Neural crest cell (in vitro differentiated cells): ENCODE measurements around the gene PKP3. TPM values are rescaled to one million over a fixed set of nuclear protein-coding genes. Genes with fewer than 3 reads are reported as not detected.

Experiments used
- DNase-seq: peaks from one replicate; pipeline ENCODE4 v3.0.0; 2021; ENCODE audit warnings: low read depth, mixed read lengths, low spot score
- H3K27ac Mint-ChIP-seq: one replicate; pipeline ENCODE4 v1.8.0; 2021; ENCODE audit warnings: mild to moderate bottlenecking, mixed read lengths; ENCODE audit not compliant: unreplicated experiment
- H3K27me3 Mint-ChIP-seq: 2 replicates; pipeline ENCODE4 v1.8.0; 2021; ENCODE audit warnings: low read depth, mild to moderate bottlenecking, mixed read lengths
- H3K36me3 Mint-ChIP-seq: 2 replicates; pipeline ENCODE4 v1.8.0; 2021; ENCODE audit warnings: low read depth, mild to moderate bottlenecking, mixed read lengths
- H3K4me1 Mint-ChIP-seq: 2 replicates; pipeline ENCODE4 v1.8.0; 2021; ENCODE audit warnings: mixed read lengths
- H3K4me3 Mint-ChIP-seq: one replicate; pipeline ENCODE4 v1.8.0; 2021; ENCODE audit warnings: mild to moderate bottlenecking, mixed read lengths
- H3K9me3 Mint-ChIP-seq: 2 replicates; pipeline ENCODE4 v1.8.0; 2021; ENCODE audit warnings: mixed read lengths
- CTCF ChIP-seq: fragments of 200-600 bp; sonication (generic); conservative IDR thresholded peaks from 2 replicates; pipeline ENCODE4 v1.5.0; 2021; ENCODE audit warnings: antibody characterized with exemption, mild to moderate bottlenecking
- total RNA-seq: library from RNA; stranded (reverse); gene quantifications from 2 replicates; pipeline ENCODE4 v1.2.1, GENCODE V29; 2021

PKP3 gene
- total RNA-seq, 1 donor from 2014 or later, result 0.42 TPM

DNA sequence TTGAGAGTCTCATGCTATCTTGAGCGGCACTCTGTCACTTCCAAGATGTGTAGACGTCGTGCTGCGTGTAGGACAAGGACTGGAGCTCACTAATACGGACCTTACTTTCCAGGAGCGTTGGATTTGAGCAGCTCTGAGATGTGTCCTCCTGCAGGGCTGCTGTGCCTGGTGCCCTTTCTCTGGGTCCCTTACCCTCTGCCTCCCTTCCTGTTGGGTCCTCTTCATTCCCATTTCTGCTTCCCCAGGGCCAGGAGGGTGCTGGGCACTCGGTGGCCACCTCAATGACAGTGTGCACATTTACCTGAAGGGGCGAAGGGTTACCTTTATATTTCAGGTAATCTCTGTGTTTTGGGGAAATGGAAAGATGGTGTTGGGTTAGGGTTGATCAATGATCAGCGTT lies 60.0 kb downstream of the PKP3 start:
- DNase-seq, result no peak
- peaks cover 14% of the 10 kb centered on the region for H3K4me1 Mint-ChIP-seq
- H3K27ac Mint-ChIP-seq, result no peak overlapping the region
- no peak overlapping the region for H3K4me3 Mint-ChIP-seq
- no peak for TF ChIP-seq CTCF
- no peaks in the 10 kb centered on the region for H3K9me3 Mint-ChIP-seq
- no peaks in the 10 kb centered on the region for H3K36me3 Mint-ChIP-seq
- H3K27me3 Mint-ChIP-seq, result no peaks in the 10 kb centered on the region

Other genes starting within 250 kb of the PKP3 start
- not detected in 2 replicates for gene SCGB1C1, start 201.1 kb upstream of the PKP3 start, total RNA-seq
- 41.3 and 44.3 TPM in 2 replicates for gene BET1L, start 186.8 kb upstream of the PKP3 start, total RNA-seq
- gene RIC8A, start 186.5 kb upstream of the PKP3 start, total RNA-seq, result 115 and 122 TPM in 2 replicates
- 23.3 and 24.0 TPM in 2 replicates for gene SIRT3, start 157.9 kb upstream of the PKP3 start, total RNA-seq
- 136 and 146 TPM in 2 replicates for gene PSMD13, start 157.2 kb upstream of the PKP3 start, total RNA-seq
- gene NLRP6, start 115.8 kb upstream of the PKP3 start, total RNA-seq, result not detected in 2 replicates
- 23.2 and 25.1 TPM in 2 replicates for gene PGGHG, start 105.1 kb upstream of the PKP3 start, total RNA-seq
- gene IFITM5, start 94.7 kb upstream of the PKP3 start, total RNA-seq, result not detected in 2 replicates
- 55.0 and 67.2 TPM in 2 replicates for gene IFITM2, start 86.4 kb upstream of the PKP3 start, total RNA-seq
- gene IFITM1, start 80.2 kb upstream of the PKP3 start, total RNA-seq, result 2.0 and 2.3 TPM in 2 replicates
- gene IFITM3, start 73.3 kb upstream of the PKP3 start, total RNA-seq, result 156 and 165 TPM in 2 replicates
- 179 and 201 TPM in 2 replicates for gene B4GALNT4, start 24.7 kb upstream of the PKP3 start, total RNA-seq
- 14.5 and 15.9 TPM in 2 replicates for gene SIGIRR, start 20.8 kb downstream of the PKP3 start, total RNA-seq
- gene ANO9, start 47.8 kb downstream of the PKP3 start, total RNA-seq, result not detected in 2 replicates
- gene PTDSS2, start 56.1 kb downstream of the PKP3 start, total RNA-seq, result 51.2 and 52.4 TPM in 2 replicates
- 69.2 and 71.1 TPM in 2 replicates for gene RNH1, start 113.0 kb downstream of the PKP3 start, total RNA-seq
- gene HRAS, start 141.4 kb downstream of the PKP3 start, total RNA-seq, result 90.6 and 93.5 TPM in 2 replicates
- 2.1 and 2.4 TPM in 2 replicates for gene LRRC56, start 143.3 kb downstream of the PKP3 start, total RNA-seq
- gene LMNTD2, start 166.5 kb downstream of the PKP3 start, total RNA-seq, result 1.8 and 2.2 TPM in 2 replicates
- 7.3 and 7.4 TPM in 2 replicates for gene RASSF7, start 166.8 kb downstream of the PKP3 start, total RNA-seq
- 52.3 TPM in 2 replicates for gene PHRF1, start 182.3 kb downstream of the PKP3 start, total RNA-seq
- 10.2 and 11.4 TPM in 2 replicates for gene IRF7, start 221.7 kb downstream of the PKP3 start, total RNA-seq
- gene CDHR5, start 230.7 kb downstream of the PKP3 start, total RNA-seq, result not detected in 2 replicates
- not detected in 2 replicates for gene SCT, start 233.0 kb downstream of the PKP3 start, total RNA-seq
- 0.30 and 0.63 TPM in 2 replicates for gene DRD4, start 243.1 kb downstream of the PKP3 start, total RNA-seq